Measurements from ENCODE around the gene DDX3X.
A peak's percentile ranks its signal among the peaks of the same experiment; 100 is the strongest.
"Not testable (repeated sequence)": the region's sequence is repeated elsewhere in the genome, so short reads cannot be mapped to it uniquely, and the experiment has no call there.

DDX3X gene

GRCh38 chrX:41333744-41334362 lies at the start of gene DDX3X:
DDX3X (plus strand) TSS chrX:41334162; CDS start chrX:41334253, 91 bp downstream.
- H3K4me3 ChIP-seq (ENCODE audit: low read depth, low read length), result peak within 1 kb of the TSS; percentile 92
- peak; percentile 85 for DNase-seq (ENCODE audit: low read depth)
- in situ Hi-C loops (cut with HindIII; ENCODE audit: low sequenced_read_pairs), result no loop called here
- TF ChIP-seq, protein P1, sequence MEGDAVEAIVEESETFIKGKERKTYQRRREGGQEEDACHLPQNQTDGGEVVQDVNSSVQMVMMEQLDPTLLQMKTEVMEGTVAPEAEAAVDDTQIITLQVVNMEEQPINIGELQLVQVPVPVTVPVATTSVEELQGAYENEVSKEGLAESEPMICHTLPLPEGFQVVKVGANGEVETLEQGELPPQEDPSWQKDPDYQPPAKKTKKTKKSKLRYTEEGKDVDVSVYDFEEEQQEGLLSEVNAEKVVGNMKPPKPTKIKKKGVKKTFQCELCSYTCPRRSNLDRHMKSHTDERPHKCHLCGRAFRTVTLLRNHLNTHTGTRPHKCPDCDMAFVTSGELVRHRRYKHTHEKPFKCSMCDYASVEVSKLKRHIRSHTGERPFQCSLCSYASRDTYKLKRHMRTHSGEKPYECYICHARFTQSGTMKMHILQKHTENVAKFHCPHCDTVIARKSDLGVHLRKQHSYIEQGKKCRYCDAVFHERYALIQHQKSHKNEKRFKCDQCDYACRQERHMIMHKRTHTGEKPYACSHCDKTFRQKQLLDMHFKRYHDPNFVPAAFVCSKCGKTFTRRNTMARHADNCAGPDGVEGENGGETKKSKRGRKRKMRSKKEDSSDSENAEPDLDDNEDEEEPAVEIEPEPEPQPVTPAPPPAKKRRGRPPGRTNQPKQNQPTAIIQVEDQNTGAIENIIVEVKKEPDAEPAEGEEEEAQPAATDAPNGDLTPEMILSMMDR (IDR thresholded peaks at IDR 0.05; ENCODE audit: low read depth, low read length, missing control alignments), result peak; percentile 22

DNA sequence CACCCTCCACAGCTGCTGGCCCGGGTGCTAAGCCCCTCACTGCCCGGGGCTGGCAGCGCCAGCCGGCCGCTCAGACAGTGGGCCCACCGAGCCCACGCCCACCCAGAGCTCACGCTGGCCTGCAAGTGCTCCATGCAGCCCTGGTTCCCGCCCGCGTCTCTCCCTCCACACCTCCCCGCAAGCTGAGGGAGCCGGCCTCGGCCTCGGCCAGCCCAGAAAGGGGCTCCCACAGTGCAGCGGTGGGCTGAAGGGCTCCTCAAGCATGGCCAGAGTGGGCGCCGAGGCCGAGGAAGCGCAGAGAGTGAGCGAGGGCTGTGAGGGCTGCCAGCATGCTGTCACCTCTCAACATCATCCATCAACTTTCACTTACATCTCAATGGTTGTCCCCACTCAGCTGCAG lies 48.0 kb upstream of the DDX3X start:
- in situ Hi-C loops (cut with HindIII; ENCODE audit: low sequenced_read_pairs); H3K4me3 ChIP-seq (ENCODE audit: low read depth, low read length); DNase-seq (ENCODE audit: low read depth): not testable (repeated sequence)

- no peak for DNase-seq (ENCODE audit: low read depth)
- TF ChIP-seq, protein P1 (IDR thresholded peaks at IDR 0.05; ENCODE audit: low read depth, low read length, missing control alignments), result no peak
- in situ Hi-C loops (cut with HindIII; ENCODE audit: low sequenced_read_pairs), result no loop called here
- H3K4me3 ChIP-seq (ENCODE audit: low read depth, low read length), result no peak overlapping the region
Measured at GRCh38 chrX:41288641-41289040, 45.3 kb upstream of the DDX3X start.

DNA sequence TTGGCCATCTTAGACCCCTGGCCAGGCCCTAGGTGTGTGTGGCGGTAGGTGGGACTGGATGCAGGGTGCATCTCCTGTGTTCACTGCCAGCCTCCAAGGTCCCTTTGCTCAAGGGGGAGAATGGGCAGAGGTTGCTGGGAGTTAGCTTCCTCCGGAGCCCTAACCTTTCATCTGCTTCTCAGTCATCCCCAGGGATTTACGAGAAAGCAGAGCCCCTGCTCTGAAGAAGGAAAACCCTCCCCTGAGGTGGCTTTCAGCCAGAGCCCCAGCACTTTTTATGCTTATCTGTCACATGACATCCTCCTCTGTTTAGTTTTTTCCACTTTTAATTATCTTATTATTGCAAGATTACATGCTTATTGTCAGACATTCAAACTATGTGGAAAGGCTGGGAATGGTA lies 44.9 kb upstream of the DDX3X start:
- DNase-seq (ENCODE audit: low read depth), result no peak
- TF ChIP-seq, protein P1 (IDR thresholded peaks at IDR 0.05; ENCODE audit: low read depth, low read length, missing control alignments), result no peak

DNA sequence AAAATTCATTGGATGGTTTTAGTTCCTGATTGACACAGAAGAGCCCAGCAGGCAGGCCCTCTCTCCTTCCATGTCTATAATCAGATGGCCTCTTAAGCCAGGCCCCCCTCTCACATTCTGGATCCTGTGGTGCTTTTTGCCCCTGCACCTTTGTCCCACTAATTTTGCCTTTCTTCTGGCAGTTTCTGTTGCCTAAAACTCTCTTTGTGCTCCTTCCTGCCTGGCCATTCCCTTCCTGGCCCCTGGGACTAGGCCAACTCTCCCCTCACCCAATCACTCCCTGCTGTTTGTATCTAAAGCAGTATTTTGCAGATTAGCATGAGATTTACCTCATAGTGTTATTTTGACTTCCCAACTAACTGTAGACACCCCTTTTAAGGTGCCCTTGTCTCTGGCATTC lies 42.7 kb upstream of the DDX3X start:
- no peak overlapping the region for H3K4me3 ChIP-seq (ENCODE audit: low read depth, low read length)
- no peak for DNase-seq (ENCODE audit: low read depth)
- in situ Hi-C loops (cut with HindIII; ENCODE audit: low sequenced_read_pairs), result no loop called here
- TF ChIP-seq, protein P1 (IDR thresholded peaks at IDR 0.05; ENCODE audit: low read depth, low read length, missing control alignments), result no peak

More for the DNA sequence above, 44.9 kb upstream of the DDX3X start:
- H3K4me3 ChIP-seq (ENCODE audit: low read depth, low read length), result no peak overlapping the region
- in situ Hi-C loops (cut with HindIII; ENCODE audit: low sequenced_read_pairs), result no loop called here

DNA sequence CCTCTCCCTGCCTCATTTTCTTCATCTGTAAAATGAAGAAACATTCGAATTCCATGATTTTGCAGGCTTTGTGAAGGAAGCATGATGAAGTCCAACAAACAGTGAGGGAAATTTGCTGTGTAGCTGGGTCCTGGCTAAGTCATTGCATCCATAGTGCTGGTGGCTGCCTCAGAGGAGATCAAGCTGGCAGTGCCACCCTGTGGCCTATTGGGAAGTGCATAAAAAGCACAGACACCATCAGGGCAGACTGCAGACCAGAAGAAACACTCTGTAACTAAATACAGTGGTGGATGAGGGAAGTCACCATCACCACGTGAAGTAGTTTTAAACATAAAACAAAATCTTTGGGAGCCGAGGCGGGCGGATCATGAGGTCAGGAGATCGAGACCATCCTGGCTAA lies 40.7 kb upstream of the DDX3X start:
- in situ Hi-C loops (cut with HindIII; ENCODE audit: low sequenced_read_pairs), result no loop called here
- TF ChIP-seq, protein P1 (IDR thresholded peaks at IDR 0.05; ENCODE audit: low read depth, low read length, missing control alignments), result peak; percentile 14
- DNase-seq (ENCODE audit: low read depth), result no peak
- no peak overlapping the region for H3K4me3 ChIP-seq (ENCODE audit: low read depth, low read length)

- TF ChIP-seq, protein P1 (IDR thresholded peaks at IDR 0.05; ENCODE audit: low read depth, low read length, missing control alignments), result no peak
- in situ Hi-C loops (cut with HindIII; ENCODE audit: low sequenced_read_pairs), result no loop called here
- no peak overlapping the region for H3K4me3 ChIP-seq (ENCODE audit: low read depth, low read length)
- DNase-seq (ENCODE audit: low read depth), result no peak
Measured at GRCh38 chrX:41300758-41301437, 33.1 kb upstream of the DDX3X start.

Data from astrocyte of the cerebellum (primary cell).